ENCODE results near the gene ARL4A. TPM values are rescaled to one million over a fixed set of nuclear protein-coding genes. Genes with fewer than 3 reads are reported as not detected.
"Not testable (repeated sequence)": the region's sequence is repeated elsewhere in the genome, so short reads cannot be mapped to it uniquely, and the experiment has no call there.

Gene ARL4A
- total and polyA plus RNA-seq, 2 of the 8 experiments (the other 6 are each of a cell fraction or from before 2014, with no cell fraction given) = 14.5 to 29.2 TPM

DNA sequence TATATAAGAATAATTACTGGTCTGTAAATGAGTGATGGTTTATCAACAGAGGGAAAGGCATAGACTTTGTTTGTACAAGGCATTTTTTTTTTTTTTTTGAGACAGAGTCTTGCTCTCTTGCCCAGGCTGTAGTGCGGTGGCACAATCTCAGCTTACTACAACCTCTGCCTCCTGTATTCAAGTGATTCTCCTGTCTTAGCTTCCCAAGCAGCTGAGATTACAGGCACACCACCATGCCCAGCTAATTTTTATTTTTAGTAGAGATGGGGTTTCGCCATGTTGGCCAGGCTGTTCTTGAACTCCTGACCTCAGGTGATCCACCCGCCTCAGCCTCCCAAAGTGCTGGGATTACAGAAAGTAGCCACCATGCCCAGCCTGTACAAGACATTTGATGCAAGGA, 4.0 kb downstream of the ARL4A start:
- H3K4me3 ChIP-seq (ENCODE audit: extremely low read depth in 1 of 4, insufficient read depth in 2 of 4, low read depth in 3 of 4, low read length in 4 of 4); H4K5ac ChIP-seq (ENCODE audit: insufficient read length, low read depth, low read length); DNase-seq (ENCODE audit: low read depth in 1 of 2, low spot score in 2 of 2); H3K27ac ChIP-seq (ENCODE audit: low read depth, low read length); H2AK5ac ChIP-seq (ENCODE audit: low read depth, low read length); FAIRE-seq; H3K18ac ChIP-seq (ENCODE audit: extremely low read depth, low read length); H4K91ac ChIP-seq (replicated peaks; ENCODE audit: insufficient read length, low read length); H3K4me2 ChIP-seq (ENCODE audit: insufficient read depth in 1 of 2, low read depth in 2 of 2, low read length in 2 of 2); H2BK12ac ChIP-seq (ENCODE audit: low read depth, low read length); H2AFZ ChIP-seq (ENCODE audit: low read length); H3K9ac ChIP-seq (replicated peaks in 1 of 4; ENCODE audit: extremely low read depth in 1 of 4, low read depth in 3 of 4, low read length in 3 of 4); H3K14ac ChIP-seq (ENCODE audit: insufficient read length); H4K8ac ChIP-seq (ENCODE audit: extremely low read depth, insufficient read depth, low read length); H2BK20ac ChIP-seq (ENCODE audit: low read length); H3K56ac ChIP-seq (replicated peaks; ENCODE audit: insufficient read length, low read depth, low read length); POLR2A ChIA-PET (ENCODE audit: partially characterized antibody); H2BK120ac ChIP-seq (replicated peaks; ENCODE audit: low read depth, low read length); H3K4me1 ChIP-seq (replicated peaks in 1 of 4; ENCODE audit: control insufficient read depth in 3 of 4, insufficient read depth in 4 of 4, low read length in 3 of 4); H3K9me3 ChIP-seq (ENCODE audit: insufficient read depth in 2 of 2, low read depth in 1 of 2, low read length in 1 of 2); H3K23ac ChIP-seq (ENCODE audit: insufficient read length); H3K23me2 ChIP-seq (ENCODE audit: low read depth, low read length); H2BK15ac ChIP-seq (ENCODE audit: low read length); H3K27me3 ChIP-seq (replicated peaks in 1 of 4; ENCODE audit: control insufficient read depth in 3 of 4, extremely low read depth in 1 of 4, insufficient read depth in 3 of 4, low read length in 3 of 4); H3K36me3 ChIP-seq (ENCODE audit: control insufficient read depth in 2 of 4, insufficient read depth in 4 of 4, low read length in 3 of 4); H4K20me1 ChIP-seq (replicated peaks in 1 of 2; ENCODE audit: control insufficient read depth in 1 of 2, insufficient read depth in 2 of 2, low read length in 2 of 2); H2BK5ac ChIP-seq (ENCODE audit: low read depth, low read length); H3K4ac ChIP-seq (replicated peaks; ENCODE audit: insufficient read length, low read depth, low read length); H3K79me1 ChIP-seq (ENCODE audit: low read depth, low read length): not testable (repeated sequence)
- WGBS, 2 experiments (ENCODE audit: extremely low coverage in 1 of 2, insufficient coverage in 1 of 2, insufficient read length in 1 of 2, insufficient replicate concordance in 2 of 2, low coverage in 1 of 2, low lambda C conversion rate in 2 of 2, missing lambda C conversion rate in 1 of 2) = 91% methylated on average over 3 of the region's 3 CpGs; no CpG with 5 or more reads in 1 of the 2 experiments
- CTCF ChIA-PET (ENCODE audit: partially characterized antibody) = interaction anchor here (1.3 kb wide), 1 partner anchor 426 kb away, joined by 5 read pairs; no protein-coding TSS in a partner anchor
- peaks cover 0 to 75% of the 10 kb centered on the region in 2 experiments; a peak in 3 of 4 replicates for H3K79me2 ChIP-seq (ENCODE audit: control insufficient read depth in 1 of 2, insufficient read depth in 2 of 2, low read length in 2 of 2)

Data from H1 (cell line).